ENCODE results near the gene METTL13. TPM values are rescaled to one million over a fixed set of nuclear protein-coding genes. Genes with fewer than 3 reads are reported as not detected.

METTL13 gene
- polyA plus RNA-seq, 2 of the 4 experiments (the other 2 are of a cell fraction), result 53.7 to 54.0 TPM

DNA sequence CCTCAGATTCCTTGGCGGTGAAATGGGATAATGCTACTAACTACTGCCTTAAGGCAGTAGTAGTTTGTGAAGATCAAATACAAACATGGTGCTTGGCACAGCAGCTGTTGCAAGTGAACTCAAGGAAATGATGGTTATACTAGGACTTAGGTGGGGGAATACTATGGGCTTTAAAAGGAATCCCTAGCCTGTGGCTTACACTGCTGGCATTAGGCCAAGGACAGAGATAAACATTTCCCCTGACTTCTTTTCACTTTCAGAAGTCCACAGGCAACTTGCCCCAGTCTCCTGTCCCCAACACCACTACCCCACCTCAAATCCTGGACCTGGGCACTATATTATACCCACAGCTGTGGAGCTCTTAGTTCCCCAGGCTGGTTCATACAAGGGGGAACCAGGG lies 26.5 kb upstream of the METTL13 start:
- 100% methylated on average over 1 of the region's 1 CpG for WGBS (ENCODE audit: missing lambda C conversion rate)
- DNase-seq (ENCODE audit: low read depth in 1 of 2, low spot score in 1 of 2) (no peak), FAIRE-seq (no peak), ATAC-seq (no peak)
- Histone ChIP-seq H3K27ac (no peak overlapping the region), H3K4me1 (no peaks in the 10 kb centered on the region), H3K4me2 (no peak overlapping the region), H3K4me3 (no peak overlapping the region), H3K9me3 (peaks cover 8% of the 10 kb centered on the region; the same call in 2 of the 3 replicates)
- ChIA-PET POLR2A (no interaction called here), CTCF (interaction anchor here (1.5 kb wide), 1 partner anchor 11 kb away, joined by 3 read pairs; no protein-coding TSS in a partner anchor)
- TF ChIP-seq HDAC2 (IDR thresholded peaks at IDR 0.05), result no peak
- TF ChIP-seq, protein P1, sequence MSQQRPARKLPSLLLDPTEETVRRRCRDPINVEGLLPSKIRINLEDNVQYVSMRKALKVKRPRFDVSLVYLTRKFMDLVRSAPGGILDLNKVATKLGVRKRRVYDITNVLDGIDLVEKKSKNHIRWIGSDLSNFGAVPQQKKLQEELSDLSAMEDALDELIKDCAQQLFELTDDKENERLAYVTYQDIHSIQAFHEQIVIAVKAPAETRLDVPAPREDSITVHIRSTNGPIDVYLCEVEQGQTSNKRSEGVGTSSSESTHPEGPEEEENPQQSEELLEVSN (IDR thresholded peaks at IDR 0.05; ENCODE audit: borderline replicate concordance, low read depth), result no peak
- no peak for TF ChIP-seq EP300 (IDR thresholded peaks at IDR 0.05)
- no peak for TF ChIP-seq ZC3H11A (IDR thresholded peaks at IDR 0.05)
- TF ChIP-seq CHD4 (IDR thresholded peaks at IDR 0.05; ENCODE audit: borderline replicate concordance), result no peak
- TF ChIP-seq MAZ (IDR thresholded peaks at IDR 0.05; ENCODE audit: borderline replicate concordance, low read depth, low read length), result no peak
- TF ChIP-seq HEYL (CRISPR knock-in tag; IDR thresholded peaks at IDR 0.05), result no peak

DNA sequence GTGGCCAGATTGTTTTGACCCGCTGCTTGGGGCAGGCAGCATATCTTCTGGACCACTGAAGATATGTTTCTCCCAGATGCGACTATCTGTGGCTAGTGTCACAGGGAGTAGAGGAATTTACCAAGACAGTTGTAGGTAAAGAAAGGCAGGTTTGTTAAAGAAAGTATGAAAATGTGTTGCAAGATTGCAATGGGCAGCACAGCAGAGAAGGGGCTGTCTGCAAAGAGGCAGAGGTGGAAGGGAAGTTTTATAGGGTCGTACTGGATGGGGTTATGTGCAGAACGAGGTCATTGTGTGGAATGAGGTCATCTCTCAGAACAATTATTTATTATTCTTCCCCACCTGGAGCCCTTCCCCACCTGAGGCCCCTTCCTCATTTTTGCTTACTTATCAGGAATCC lies 24.6 kb upstream of the METTL13 start:
- no peak for ATAC-seq
- Histone ChIP-seq H3K4me2 (no peak overlapping the region), H3K27ac (no peak overlapping the region), H3K4me3 (no peak overlapping the region), H3K9me3 (peaks cover 8% of the 10 kb centered on the region; the same call in 2 of the 3 replicates), H3K4me1 (no peaks in the 10 kb centered on the region)
- ChIA-PET POLR2A (no interaction called here), CTCF (no interaction called here)
- no peak for FAIRE-seq
- WGBS (ENCODE audit: missing lambda C conversion rate), result 6% methylated on average over 4 of the region's 4 CpGs
- TF ChIP-seq HOXB13 (CRISPR knock-in tag; IDR thresholded peaks at IDR 0.05; ENCODE audit: low read depth), result no peak
- no peak for TF ChIP-seq TP53 (CRISPR knock-in tag; IDR thresholded peaks at IDR 0.05)
- no peak for TF ChIP-seq EHMT2 (IDR thresholded peaks at IDR 0.05; ENCODE audit: low read depth)
- TF ChIP-seq ZNF302 (CRISPR knock-in tag; IDR thresholded peaks at IDR 0.05), result no peak
- no peak for TF ChIP-seq GATA3 (IDR thresholded peaks at IDR 0.05; ENCODE audit: borderline replicate concordance)
- TF ChIP-seq, protein P2, sequence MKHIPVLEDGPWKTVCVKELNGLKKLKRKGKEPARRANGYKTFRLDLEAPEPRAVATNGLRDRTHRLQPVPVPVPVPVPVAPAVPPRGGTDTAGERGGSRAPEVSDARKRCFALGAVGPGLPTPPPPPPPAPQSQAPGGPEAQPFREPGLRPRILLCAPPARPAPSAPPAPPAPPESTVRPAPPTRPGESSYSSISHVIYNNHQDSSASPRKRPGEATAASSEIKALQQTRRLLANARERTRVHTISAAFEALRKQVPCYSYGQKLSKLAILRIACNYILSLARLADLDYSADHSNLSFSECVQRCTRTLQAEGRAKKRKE (CRISPR knock-in tag; IDR thresholded peaks at IDR 0.05; ENCODE audit: low read depth), result no peak
- no peak for TF ChIP-seq RFX5 (IDR thresholded peaks at IDR 0.05)
- TF ChIP-seq, protein P3, sequence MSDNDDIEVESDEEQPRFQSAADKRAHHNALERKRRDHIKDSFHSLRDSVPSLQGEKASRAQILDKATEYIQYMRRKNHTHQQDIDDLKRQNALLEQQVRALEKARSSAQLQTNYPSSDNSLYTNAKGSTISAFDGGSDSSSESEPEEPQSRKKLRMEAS (IDR thresholded peaks at IDR 0.05), result no peak
- no peak for TF ChIP-seq POLR2AphosphoS2 (conservative IDR thresholded peaks at IDR 0.05; ENCODE audit: low read length)
- TF ChIP-seq ZFP36 (IDR thresholded peaks at IDR 0.05; ENCODE audit: borderline replicate concordance, partially characterized antibody), result no peak
- TF ChIP-seq CEBPB (IDR thresholded peaks at IDR 0.05), result no peak
- TF ChIP-seq RCOR1 (IDR thresholded peaks at IDR 0.05; ENCODE audit: low read depth, low read length), result no peak
- TF ChIP-seq SMC3 (IDR thresholded peaks at IDR 0.05), result no peak
- TF ChIP-seq, protein P4, sequence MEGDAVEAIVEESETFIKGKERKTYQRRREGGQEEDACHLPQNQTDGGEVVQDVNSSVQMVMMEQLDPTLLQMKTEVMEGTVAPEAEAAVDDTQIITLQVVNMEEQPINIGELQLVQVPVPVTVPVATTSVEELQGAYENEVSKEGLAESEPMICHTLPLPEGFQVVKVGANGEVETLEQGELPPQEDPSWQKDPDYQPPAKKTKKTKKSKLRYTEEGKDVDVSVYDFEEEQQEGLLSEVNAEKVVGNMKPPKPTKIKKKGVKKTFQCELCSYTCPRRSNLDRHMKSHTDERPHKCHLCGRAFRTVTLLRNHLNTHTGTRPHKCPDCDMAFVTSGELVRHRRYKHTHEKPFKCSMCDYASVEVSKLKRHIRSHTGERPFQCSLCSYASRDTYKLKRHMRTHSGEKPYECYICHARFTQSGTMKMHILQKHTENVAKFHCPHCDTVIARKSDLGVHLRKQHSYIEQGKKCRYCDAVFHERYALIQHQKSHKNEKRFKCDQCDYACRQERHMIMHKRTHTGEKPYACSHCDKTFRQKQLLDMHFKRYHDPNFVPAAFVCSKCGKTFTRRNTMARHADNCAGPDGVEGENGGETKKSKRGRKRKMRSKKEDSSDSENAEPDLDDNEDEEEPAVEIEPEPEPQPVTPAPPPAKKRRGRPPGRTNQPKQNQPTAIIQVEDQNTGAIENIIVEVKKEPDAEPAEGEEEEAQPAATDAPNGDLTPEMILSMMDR (IDR thresholded peaks at IDR 0.05), result no peak
- TF ChIP-seq, protein P5, sequence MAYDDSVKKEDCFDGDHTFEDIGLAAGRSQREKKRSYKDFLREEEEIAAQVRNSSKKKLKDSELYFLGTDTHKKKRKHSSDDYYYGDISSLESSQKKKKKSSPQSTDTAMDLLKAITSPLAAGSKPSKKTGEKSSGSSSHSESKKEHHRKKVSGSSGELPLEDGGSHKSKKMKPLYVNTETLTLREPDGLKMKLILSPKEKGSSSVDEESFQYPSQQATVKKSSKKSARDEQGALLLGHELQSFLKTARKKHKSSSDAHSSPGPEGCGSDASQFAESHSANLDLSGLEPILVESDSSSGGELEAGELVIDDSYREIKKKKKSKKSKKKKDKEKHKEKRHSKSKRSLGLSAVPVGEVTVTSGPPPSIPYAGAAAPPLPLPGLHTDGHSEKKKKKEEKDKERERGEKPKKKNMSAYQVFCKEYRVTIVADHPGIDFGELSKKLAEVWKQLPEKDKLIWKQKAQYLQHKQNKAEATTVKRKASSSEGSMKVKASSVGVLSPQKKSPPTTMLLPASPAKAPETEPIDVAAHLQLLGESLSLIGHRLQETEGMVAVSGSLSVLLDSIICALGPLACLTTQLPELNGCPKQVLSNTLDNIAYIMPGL (CRISPR knock-in tag; IDR thresholded peaks at IDR 0.05; ENCODE audit: borderline replicate concordance), result no peak
- TF ChIP-seq NPAS2 (CRISPR knock-in tag; IDR thresholded peaks at IDR 0.05; ENCODE audit: borderline replicate concordance), result no peak
- no peak for TF ChIP-seq HOXA7 (CRISPR knock-in tag; IDR thresholded peaks at IDR 0.05)
- no peak for TF ChIP-seq EP300 (IDR thresholded peaks at IDR 0.05)
- DNase-seq (ENCODE audit: low read depth in 1 of 2, low spot score in 1 of 2), result no peak
